Stomach (tissue), 9 donors: ENCODE measurements around the gene PSORS1C1. TPM values are rescaled to one million over a fixed set of nuclear protein-coding genes. Genes with fewer than 3 reads are reported as not detected.
A peak's percentile ranks its signal among the peaks of the same experiment; 100 is the strongest.

ENCODE experiments used
- DNase-seq, 2 donors: peaks; one replicate each; pipeline versions ENCODE4 v3.0.0 to v3.0.0-alpha.2; 2013 to 2019
- H3K27ac ChIP-seq, 5 donors: fragments of 200-600 bp in 4 of 5; sonication (generic) in 4 of 5; one replicate each; pipeline ENCODE4 v1.5.1; 2013 to 2019; ENCODE audit warnings: mild to moderate bottlenecking in 1 of 5, moderate library complexity in 1 of 5
- H3K27me3 ChIP-seq, 3 donors: fragments of 200-600 bp; sonication (generic); one replicate each; pipeline ENCODE4 v1.5.1; 2017 to 2019; ENCODE audit warnings: mixed run types in 1 of 3
- H3K36me3 ChIP-seq, 4 donors: fragments of 200-600 bp; sonication (generic); 1 replicate in 3 of 4; 2 replicates in 1 of 4; pipeline ENCODE4 v1.5.1; 2016 to 2019
- H3K4me1 ChIP-seq, 4 donors: fragments of 200-600 bp; sonication (generic); one replicate each; pipeline ENCODE4 v1.5.1; 2016 to 2019
- H3K4me3 ChIP-seq, 4 donors: fragments of 200-600 bp; sonication (generic) in 3 of 4; one replicate each; pipeline ENCODE4 v1.5.1; 2016 to 2019; ENCODE audit warnings: mild to moderate bottlenecking in 1 of 4
- H3K9me3 ChIP-seq, 4 donors: fragments of 200-600 bp; sonication (generic); one replicate each; pipeline ENCODE4 v1.5.1; 2016 to 2019
- CTCF ChIP-seq, 7 experiments: fragments of 450-650 bp in 4 of 7; fragments of 200-600 bp in 3 of 7; sonication (generic) in 3 of 7; IDR thresholded peaks; one replicate each; pipeline ENCODE4 v1.5.1; 2016 to 2019; ENCODE audit warnings: antibody characterized with exemption in 7 of 7, control low read depth in 2 of 7, mild to moderate bottlenecking in 1 of 7
- EP300 ChIP-seq: sonication (generic); formaldehyde crosslinking; IDR thresholded peaks from one replicate; pipeline ENCODE4 v1.6.1; 2017; ENCODE audit warnings: antibody characterized with exemption
- POLR2A ChIP-seq, 4 donors: fragments of 450-650 bp; IDR thresholded peaks; one replicate each; pipeline ENCODE4 v1.6.1; 2016; ENCODE audit warnings: antibody characterized with exemption in 4 of 4, control low read depth in 2 of 4, mild to moderate bottlenecking in 1 of 4, moderate library complexity in 1 of 4
- POLR2AphosphoS5 ChIP-seq, 3 donors: sonication (generic); formaldehyde crosslinking; IDR thresholded peaks; one replicate each; pipeline ENCODE4 v1.6.1; 2016; ENCODE audit warnings: antibody characterized with exemption in 3 of 3
- WGBS, 5 donors: extraction: QIAGEN DNeasy Blood & Tissue Kit in 3 of 5; methylation state at CpG; one replicate each; pipeline versions ENCODE4 v1.1.5 to v1.1.7; 2013 to 2018; 5-methylcytosine and 5-hydroxymethylcytosine counted together
- intact Hi-C: fragments of 100-400 bp; cut with DNase I; formaldehyde crosslinking; loops from one replicate; pipeline ENCODE4 v1.15.1; 2023; ENCODE audit warnings: low total_unique reads
- polyA plus RNA-seq, 3 donors: library from polyadenylated mRNA; stranded (reverse); fragments of 200-250 nt; gene quantifications; one replicate each; pipeline ENCODE4 v1.2.3, GENCODE V29; 2013
- total RNA-seq, 5 donors: library from RNA; depleted of rRNA; stranded (reverse); fragments of >200 nt; gene quantifications; one replicate each; pipeline versions ENCODE4 v1.1.0 to v1.2.3, GENCODE V29; 2014 to 2016
- donor health status: healthy with polysubstance abuse.
- donor health status: Bipolar disorder and iron deficiency.
- donor health status: healthy.

Gene PSORS1C1
- total and polyA plus RNA-seq, 8 donors = 2.7 to 7.4 (median 3.9) TPM; not detected in 1

DNA sequence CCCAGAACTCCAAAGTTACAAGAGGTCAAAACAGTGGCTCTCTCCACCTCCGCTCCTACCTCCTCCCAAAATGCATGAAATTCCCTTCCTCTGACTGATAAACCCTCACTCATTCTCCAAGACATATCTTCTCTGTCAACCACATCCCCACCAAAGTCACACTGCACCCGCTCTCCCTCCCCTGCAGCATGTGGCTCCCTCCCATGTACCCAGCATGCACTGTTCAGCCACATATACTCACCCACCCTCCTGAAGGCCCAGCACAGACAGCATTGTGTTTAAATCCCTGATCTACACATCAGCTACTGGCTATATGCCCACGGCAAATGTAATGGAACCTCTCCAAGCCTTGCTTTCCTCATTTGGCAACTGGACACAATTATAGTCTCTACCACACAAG, 61.4 kb downstream of the PSORS1C1 start:
- DNase-seq = no peak

DNA sequence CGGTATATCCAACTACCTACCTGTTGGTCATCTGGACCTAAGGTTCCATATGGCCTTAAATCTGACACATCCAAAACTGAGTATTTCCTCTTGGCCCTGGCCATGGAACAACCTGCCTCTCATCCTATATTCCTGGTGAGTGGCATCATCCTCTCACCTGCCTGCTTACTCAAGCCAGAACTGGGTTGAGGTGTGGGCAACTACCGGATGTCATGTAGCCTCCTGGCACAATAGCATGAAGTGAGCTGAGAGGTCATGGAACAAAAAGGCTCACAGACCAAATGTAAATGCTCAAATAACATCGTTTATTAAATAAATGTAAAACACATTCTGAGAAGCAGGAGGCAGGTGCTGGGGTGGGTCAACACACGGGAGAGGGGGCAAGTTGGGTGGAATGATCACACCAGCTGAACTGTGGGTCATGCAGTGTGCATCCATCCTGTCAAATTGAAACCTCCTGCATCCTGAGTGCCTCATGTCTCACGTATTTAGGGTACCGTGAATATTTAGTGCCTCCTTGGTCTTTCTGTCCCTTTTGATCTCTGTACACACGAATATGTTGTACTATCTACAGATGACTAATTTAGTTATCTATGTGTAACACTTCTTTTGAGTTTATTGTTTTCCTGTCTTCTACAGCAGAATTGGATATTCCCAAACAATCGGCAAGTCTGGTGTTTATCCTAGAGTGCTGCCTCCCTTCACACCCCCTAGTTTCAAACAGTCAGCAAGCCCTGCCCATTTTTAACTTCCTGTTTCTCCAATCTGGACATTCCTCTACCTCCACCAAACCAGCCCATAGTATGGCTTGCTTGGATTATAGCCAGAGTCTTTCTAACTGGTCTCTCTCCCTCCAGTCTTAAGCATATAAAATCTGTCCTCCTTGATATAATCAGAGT, 63.8 kb downstream of the PSORS1C1 start:
- intact Hi-C loops = no loop called here

More for the DNA sequence above, 61.4 kb downstream of the PSORS1C1 start:
- TF ChIP-seq CTCF (IDR thresholded peaks at IDR 0.05) (no peak), EP300 (no peak), POLR2A (IDR thresholded peaks at IDR 0.05) (no peak), POLR2AphosphoS5 (IDR thresholded peaks at IDR 0.05) (no peak)
- Histone ChIP-seq H3K27me3 (no peaks in the 10 kb centered on the region), H3K27ac (no peak overlapping the region), H3K36me3 (peaks cover 0 to 47% (median 29%) of the 10 kb centered on the region in 4 donors), H3K4me1 (peaks cover 35 to 71% (median 47%) of the 10 kb centered on the region in 4 donors), H3K4me3 (no peak overlapping the region), H3K9me3 (no peaks in the 10 kb centered on the region)
- 32 to 51% (median 47%) methylated on average over 3 of the region's 3 CpGs for WGBS, 5 donors
- intact Hi-C loops = no loop called here

DNA sequence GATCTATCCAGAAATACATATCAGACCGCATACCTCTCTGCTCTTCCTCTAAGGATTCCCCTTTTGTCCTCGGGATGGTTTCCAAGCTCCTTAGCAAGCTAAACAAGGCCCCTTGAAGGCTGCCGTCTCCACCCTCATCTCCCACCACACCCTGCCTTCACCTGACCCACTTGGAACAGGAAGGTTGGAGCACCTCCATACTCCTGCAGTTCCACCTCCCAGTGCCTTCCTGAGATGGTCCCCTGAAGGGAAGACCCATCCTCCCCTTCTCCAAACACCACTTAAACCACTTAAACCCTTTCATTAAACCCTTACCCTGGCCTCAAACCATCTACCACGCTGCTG, 64.4 kb downstream of the PSORS1C1 start:
- no peak for TF ChIP-seq POLR2AphosphoS5 (IDR thresholded peaks at IDR 0.05)
- no peak for TF ChIP-seq EP300
- TF ChIP-seq CTCF (IDR thresholded peaks at IDR 0.05) = no peak
- TF ChIP-seq POLR2A (IDR thresholded peaks at IDR 0.05) = no peak
- 41 to 69% (median 53%) methylated on average over 4 of the region's 4 CpGs for WGBS, 5 donors
- intact Hi-C loops = no loop called here
- peaks cover 32 to 55% (median 47%) of the 10 kb centered on the region in 4 donors for H3K4me1 ChIP-seq
- no peak for DNase-seq
- H3K27ac ChIP-seq = peak overlapping the region in 4 of 5 donors; percentile 15 to 58 (median 46)
- H3K27me3 ChIP-seq = no peaks in the 10 kb centered on the region
- no peaks in the 10 kb centered on the region for H3K9me3 ChIP-seq
- peak overlapping the region in 1 of 4 donors; percentile 31 for H3K4me3 ChIP-seq
- H3K36me3 ChIP-seq = peaks cover 0 to 37% (median 26%) of the 10 kb centered on the region in 4 donors

More for the DNA sequence above, 63.8 kb downstream of the PSORS1C1 start:
- 30 to 46% (median 39%) methylated on average over 8 of the region's 8 CpGs for WGBS, 5 donors
- Histone ChIP-seq H3K4me3 (peak overlapping the region in 1 of 4 donors; percentile 31), H3K36me3 (peaks cover 0 to 38% (median 26%) of the 10 kb centered on the region in 4 donors), H3K9me3 (no peaks in the 10 kb centered on the region), H3K27me3 (no peaks in the 10 kb centered on the region), H3K4me1 (peaks cover 29 to 55% (median 47%) of the 10 kb centered on the region in 4 donors), H3K27ac (peak overlapping the region in 3 of 5 donors; percentile 15 to 46 (median 45))
- peak in 1 of 2 donors; percentile 38 for DNase-seq
- no peak for TF ChIP-seq POLR2A (IDR thresholded peaks at IDR 0.05)
- TF ChIP-seq EP300 = no peak
- TF ChIP-seq POLR2AphosphoS5 (IDR thresholded peaks at IDR 0.05) = no peak
- no peak for TF ChIP-seq CTCF (IDR thresholded peaks at IDR 0.05)

- Histone ChIP-seq H3K27me3 (no peaks in the 10 kb centered on the region), H3K4me3 (peak overlapping the region in 3 of 4 donors; percentile 12 to 47 (median 32)), H3K9me3 (no peaks in the 10 kb centered on the region), H3K4me1 (peaks cover 33 to 55% (median 47%) of the 10 kb centered on the region in 4 donors), H3K27ac (peak overlapping the region in 2 of 5 donors; percentile 52 to 55), H3K36me3 (peaks cover 0 to 34% (median 20%) of the 10 kb centered on the region in 4 donors)
- TF ChIP-seq CTCF (IDR thresholded peaks at IDR 0.05) (no peak), EP300 (no peak), POLR2A (IDR thresholded peaks at IDR 0.05) (no peak), POLR2AphosphoS5 (IDR thresholded peaks at IDR 0.05) (no peak)
- 90 to 98% (median 95%) methylated on average over 8 of the region's 8 CpGs for WGBS, 5 donors
- intact Hi-C loops = no loop called here
- no peak for DNase-seq
Measured at GRCh38 chr6:31179896-31180295, 65.3 kb downstream of the PSORS1C1 start.
